ENCODE data around the gene SERPINI1. TPM values are rescaled to one million over a fixed set of nuclear protein-coding genes. Genes with fewer than 3 reads are reported as not detected.

SERPINI1 gene
- polyA plus RNA-seq, 3 donors, result 0.12 to 1.6 (median 0.27) TPM

DNA sequence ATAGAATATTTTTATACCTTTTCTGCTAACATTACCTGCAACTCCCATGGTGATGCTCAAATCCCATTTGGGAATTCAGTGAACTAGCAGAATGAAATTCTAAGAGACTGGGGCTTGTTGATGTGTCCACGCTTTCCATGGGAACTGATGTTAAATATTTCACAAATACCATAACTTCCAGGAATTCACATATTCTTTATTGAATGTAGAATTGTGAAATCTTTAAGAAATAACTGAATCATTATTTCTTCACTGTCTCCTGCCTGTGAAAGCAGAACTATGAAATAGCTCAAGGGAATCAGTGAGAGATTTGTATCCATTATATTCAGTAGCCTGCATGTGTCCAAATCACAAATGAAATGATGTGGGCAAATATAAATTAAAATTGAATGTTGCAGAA lies 130.8 kb downstream of the SERPINI1 start:
- Histone ChIP-seq H3K4me2 (replicated peaks; ENCODE audit: extremely low read depth, low read length, poor library complexity, severe bottlenecking) (peak overlapping the region; percentile 47), H3K4me3 (replicated peaks in 1 of 3; ENCODE audit: low read depth in 2 of 3, low read length in 3 of 3) (no peak overlapping the region), H3K4me1 (ENCODE audit: control insufficient read depth in 1 of 2, insufficient read depth in 2 of 2, low read length in 2 of 2) (peaks cover 44 to 55% of the 10 kb centered on the region in 2 donors), H3K27me3 (ENCODE audit: control insufficient read depth in 2 of 2, insufficient read depth in 2 of 2, low read length in 2 of 2) (no peaks in the 10 kb centered on the region), H3K36me3 (replicated peaks in 1 of 2; ENCODE audit: control insufficient read depth in 1 of 2, insufficient read depth in 2 of 2, low read length in 2 of 2) (no peaks in the 10 kb centered on the region), H4K20me1 (ENCODE audit: insufficient read depth, low read length) (no peaks in the 10 kb centered on the region), H2AFZ (ENCODE audit: insufficient read depth, low read depth, low read length, poor library complexity, severe bottlenecking) (no peak overlapping the region), H3K27ac (ENCODE audit: low read depth in 1 of 2, low read length in 2 of 2) (no peak overlapping the region), H3K9me3 (replicated peaks in 1 of 2; ENCODE audit: control insufficient read depth in 1 of 2, insufficient read depth in 1 of 2, low read length in 2 of 2) (no peaks in the 10 kb centered on the region), H3K79me2 (ENCODE audit: insufficient read depth, low read length) (no peaks in the 10 kb centered on the region), H3K9ac (ENCODE audit: insufficient read depth, low read length, poor library complexity, severe bottlenecking) (no peak overlapping the region)
- Mint-ChIP-seq H3K27me3 (ENCODE audit: low read depth in 3 of 3) (no peaks in the 10 kb centered on the region), H3K4me1 (peaks cover 49% of the 10 kb centered on the region), H3K36me3 (no peaks in the 10 kb centered on the region), H3K4me3 (peak overlapping the region in 1 of 2 donors; percentile 16), H3K9me3 (peaks cover 2 to 4% (median 3%) of the 10 kb centered on the region in 7 donors), H3K27ac (peak overlapping the region in 3 of 7 donors; percentile 33 to 80 (median 54))
- TF ChIP-seq, protein P1, sequence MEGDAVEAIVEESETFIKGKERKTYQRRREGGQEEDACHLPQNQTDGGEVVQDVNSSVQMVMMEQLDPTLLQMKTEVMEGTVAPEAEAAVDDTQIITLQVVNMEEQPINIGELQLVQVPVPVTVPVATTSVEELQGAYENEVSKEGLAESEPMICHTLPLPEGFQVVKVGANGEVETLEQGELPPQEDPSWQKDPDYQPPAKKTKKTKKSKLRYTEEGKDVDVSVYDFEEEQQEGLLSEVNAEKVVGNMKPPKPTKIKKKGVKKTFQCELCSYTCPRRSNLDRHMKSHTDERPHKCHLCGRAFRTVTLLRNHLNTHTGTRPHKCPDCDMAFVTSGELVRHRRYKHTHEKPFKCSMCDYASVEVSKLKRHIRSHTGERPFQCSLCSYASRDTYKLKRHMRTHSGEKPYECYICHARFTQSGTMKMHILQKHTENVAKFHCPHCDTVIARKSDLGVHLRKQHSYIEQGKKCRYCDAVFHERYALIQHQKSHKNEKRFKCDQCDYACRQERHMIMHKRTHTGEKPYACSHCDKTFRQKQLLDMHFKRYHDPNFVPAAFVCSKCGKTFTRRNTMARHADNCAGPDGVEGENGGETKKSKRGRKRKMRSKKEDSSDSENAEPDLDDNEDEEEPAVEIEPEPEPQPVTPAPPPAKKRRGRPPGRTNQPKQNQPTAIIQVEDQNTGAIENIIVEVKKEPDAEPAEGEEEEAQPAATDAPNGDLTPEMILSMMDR (IDR thresholded peaks at IDR 0.05), result no peak
- peak; percentile 24 to 64 (median 55) for DNase-seq
- intact Hi-C loops (cut with micrococcal nuclease), result loop anchor here (10.0 kb wide), 2 partner anchors 122 to 132 kb away; partner anchors contain the start of genes PDCD10 (in 1 of the 2) and SERPINI1 (in 1 of the 2)
- WGBS (ENCODE audit: insufficient coverage), result no CpG with 5 or more reads among the region's 1 CpG

DNA sequence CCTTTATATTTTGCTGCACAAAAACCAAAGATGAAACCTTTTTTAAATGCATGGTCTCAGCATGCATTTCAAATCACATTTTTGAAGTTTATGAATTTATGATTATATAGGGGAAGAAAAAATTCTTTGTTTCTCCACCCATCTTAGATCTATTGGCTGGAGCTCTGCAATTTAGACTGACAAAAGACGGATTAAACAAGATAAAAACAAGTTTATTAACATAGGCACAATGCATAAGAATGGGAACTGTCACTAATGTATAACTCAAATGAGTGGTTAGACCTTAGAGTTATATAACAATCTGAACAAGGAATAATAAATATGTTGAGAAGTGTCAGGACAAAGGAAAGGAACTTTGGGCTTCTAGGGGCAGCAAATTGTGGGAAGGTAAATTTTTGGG lies 132.5 kb downstream of the SERPINI1 start:
- Histone ChIP-seq H3K4me2 (replicated peaks; ENCODE audit: extremely low read depth, low read length, poor library complexity, severe bottlenecking) (no peak overlapping the region), H3K4me1 (ENCODE audit: control insufficient read depth in 1 of 2, insufficient read depth in 2 of 2, low read length in 2 of 2) (peaks cover 28 to 38% of the 10 kb centered on the region in 2 donors), H3K9me3 (replicated peaks in 1 of 2; ENCODE audit: control insufficient read depth in 1 of 2, insufficient read depth in 1 of 2, low read length in 2 of 2) (no peaks in the 10 kb centered on the region), H3K9ac (ENCODE audit: insufficient read depth, low read length, poor library complexity, severe bottlenecking) (no peak overlapping the region), H2AFZ (ENCODE audit: insufficient read depth, low read depth, low read length, poor library complexity, severe bottlenecking) (no peak overlapping the region), H3K36me3 (replicated peaks in 1 of 2; ENCODE audit: control insufficient read depth in 1 of 2, insufficient read depth in 2 of 2, low read length in 2 of 2) (no peaks in the 10 kb centered on the region), H3K27me3 (ENCODE audit: control insufficient read depth in 2 of 2, insufficient read depth in 2 of 2, low read length in 2 of 2) (no peaks in the 10 kb centered on the region), H3K27ac (ENCODE audit: low read depth in 1 of 2, low read length in 2 of 2) (no peak overlapping the region), H3K4me3 (replicated peaks in 1 of 3; ENCODE audit: low read depth in 2 of 3, low read length in 3 of 3) (no peak overlapping the region), H4K20me1 (ENCODE audit: insufficient read depth, low read length) (no peaks in the 10 kb centered on the region), H3K79me2 (ENCODE audit: insufficient read depth, low read length) (no peaks in the 10 kb centered on the region)
- H3K27ac Mint-ChIP-seq, result no peak overlapping the region
- DNase-seq, result no peak
- no peaks in the 10 kb centered on the region for H3K27me3 Mint-ChIP-seq (ENCODE audit: low read depth in 3 of 3)
- H3K36me3 Mint-ChIP-seq, result no peaks in the 10 kb centered on the region
- peaks cover 37% of the 10 kb centered on the region for H3K4me1 Mint-ChIP-seq
- H3K9me3 Mint-ChIP-seq, result peaks cover 2 to 3% (median 2%) of the 10 kb centered on the region in 7 donors
- TF ChIP-seq, protein P1 (IDR thresholded peaks at IDR 0.05), result no peak
- no peak overlapping the region for H3K4me3 Mint-ChIP-seq
- intact Hi-C loops (cut with micrococcal nuclease), result loop anchor here (10.0 kb wide), 2 partner anchors 123 to 133 kb away; partner anchors contain the start of genes PDCD10 (in 1 of the 2) and SERPINI1 (in 1 of the 2)
- no CpG with 5 or more reads among the region's 1 CpG for WGBS (ENCODE audit: insufficient coverage)

Measured in CD14-positive monocyte (primary cell).